Tibial nerve (tissue), 4 donors: ENCODE measurements around the gene TMPRSS6. TPM values are rescaled to one million over a fixed set of nuclear protein-coding genes. Genes with fewer than 3 reads are reported as not detected.

ENCODE experiments used
- DNase-seq, 2 donors: peaks; one replicate each; pipeline ENCODE4 v3.0.0-alpha.2; 2019; ENCODE audit warnings: low spot score in 2 of 2
- H3K27ac ChIP-seq, 4 donors: fragments of 200-600 bp; sonication (generic) in 3 of 4; one replicate each; pipeline ENCODE4 v1.5.1; 2017 to 2019; ENCODE audit warnings: mild to moderate bottlenecking in 1 of 4
- H3K27me3 ChIP-seq, 2 donors: fragments of 200-600 bp; sonication (generic) in 1 of 2; one replicate each; pipeline versions ENCODE4 v1.5.1 to v1.6.0; 2017 to 2019
- H3K36me3 ChIP-seq, 3 donors: fragments of 200-600 bp; sonication (generic); one replicate each; pipeline ENCODE4 v1.5.1; 2018 to 2019
- H3K4me1 ChIP-seq, 4 donors: fragments of 200-600 bp; sonication (generic) in 3 of 4; one replicate each; pipeline ENCODE4 v1.5.1; 2017 to 2019
- H3K4me3 ChIP-seq, 4 donors: fragments of 200-600 bp; sonication (generic) in 3 of 4; one replicate each; pipeline ENCODE4 v1.5.1; 2017 to 2019; ENCODE audit warnings: mild to moderate bottlenecking in 1 of 4, moderate library complexity in 1 of 4
- H3K9me3 ChIP-seq, 4 donors: fragments of 200-600 bp; sonication (generic) in 3 of 4; one replicate each; pipeline ENCODE4 v1.5.1; 2017 to 2019
- EP300 ChIP-seq, 2 donors: sonication (generic); formaldehyde crosslinking; IDR thresholded peaks; one replicate each; pipeline ENCODE4 v1.6.1; 2017; ENCODE audit warnings: antibody characterized with exemption in 2 of 2, mild to moderate bottlenecking in 1 of 2
- POLR2A ChIP-seq, 2 donors: fragments of 450-650 bp; IDR thresholded peaks; one replicate each; pipeline ENCODE4 v1.6.1; 2017; ENCODE audit warnings: antibody characterized with exemption in 2 of 2, mild to moderate bottlenecking in 2 of 2, moderate library complexity in 2 of 2
- WGBS, 2 donors: methylation state at CpG; one replicate each; pipeline ENCODE4 v1.1.5; 2018; 5-methylcytosine and 5-hydroxymethylcytosine counted together
- total RNA-seq, 4 donors: library from RNA; depleted of rRNA; stranded (reverse); fragments of >200 nt; gene quantifications; one replicate each; pipeline ENCODE4 v1.1.0, GENCODE V29; 2016
- TF ChIP-seq, protein P1 (sequence below), 5 experiments: fragments of 200-600 bp in 3 of 5; fragments of 450-650 bp in 2 of 5; sonication (generic) in 3 of 5; IDR thresholded peaks; one replicate each; pipeline ENCODE4 v1.5.1; 2016 to 2019; ENCODE audit warnings: antibody characterized with exemption in 5 of 5, mild to moderate bottlenecking in 3 of 5, moderate library complexity in 2 of 5

TMPRSS6 gene
- total RNA-seq, 4 donors from 2014 or later = not detected

DNA sequence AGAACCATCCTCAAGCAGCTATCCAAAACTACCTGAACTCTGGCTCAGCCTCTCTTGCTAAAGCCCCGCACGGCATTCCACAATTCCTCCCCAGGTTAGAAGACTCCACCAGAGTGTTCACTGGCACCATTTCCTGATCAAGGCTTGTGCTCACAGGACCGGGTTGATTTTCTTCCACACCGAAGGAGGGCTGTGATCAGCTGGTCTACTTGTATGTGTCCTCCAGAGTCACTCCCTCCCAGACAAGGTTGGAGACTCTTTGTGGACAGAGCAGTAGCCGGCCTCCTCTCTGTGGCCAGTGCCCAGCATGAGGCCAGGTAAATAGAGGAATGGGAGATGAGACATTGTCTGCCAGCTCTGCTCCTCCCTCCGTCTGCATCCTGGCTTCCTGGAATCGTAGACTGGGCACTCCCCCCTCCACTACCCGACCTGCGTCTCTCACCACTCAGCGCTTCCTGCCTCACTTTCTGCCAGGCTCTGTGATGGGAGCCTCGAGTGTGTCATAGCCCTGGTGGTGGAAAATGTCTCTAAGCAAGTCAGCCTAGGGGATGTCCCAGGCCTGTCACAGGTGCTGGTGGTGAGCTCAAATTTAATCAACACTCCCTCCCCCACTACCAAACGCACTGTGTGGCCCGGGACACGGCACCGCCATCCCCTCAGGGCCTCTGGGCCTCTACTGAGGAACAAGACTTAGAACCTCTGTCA, 12.5 kb upstream of the TMPRSS6 start:
- Histone ChIP-seq H3K9me3 (no peaks in the 10 kb centered on the region), H3K4me3 (no peak overlapping the region), H3K4me1 (peaks cover 0 to 5% (median 0%) of the 10 kb centered on the region in 4 donors), H3K36me3 (no peaks in the 10 kb centered on the region), H3K27me3 (peaks cover 0 to 6% of the 10 kb centered on the region in 2 donors), H3K27ac (peak overlapping the region in 1 of 4 donors; percentile 61)
- TF ChIP-seq, protein P1, sequence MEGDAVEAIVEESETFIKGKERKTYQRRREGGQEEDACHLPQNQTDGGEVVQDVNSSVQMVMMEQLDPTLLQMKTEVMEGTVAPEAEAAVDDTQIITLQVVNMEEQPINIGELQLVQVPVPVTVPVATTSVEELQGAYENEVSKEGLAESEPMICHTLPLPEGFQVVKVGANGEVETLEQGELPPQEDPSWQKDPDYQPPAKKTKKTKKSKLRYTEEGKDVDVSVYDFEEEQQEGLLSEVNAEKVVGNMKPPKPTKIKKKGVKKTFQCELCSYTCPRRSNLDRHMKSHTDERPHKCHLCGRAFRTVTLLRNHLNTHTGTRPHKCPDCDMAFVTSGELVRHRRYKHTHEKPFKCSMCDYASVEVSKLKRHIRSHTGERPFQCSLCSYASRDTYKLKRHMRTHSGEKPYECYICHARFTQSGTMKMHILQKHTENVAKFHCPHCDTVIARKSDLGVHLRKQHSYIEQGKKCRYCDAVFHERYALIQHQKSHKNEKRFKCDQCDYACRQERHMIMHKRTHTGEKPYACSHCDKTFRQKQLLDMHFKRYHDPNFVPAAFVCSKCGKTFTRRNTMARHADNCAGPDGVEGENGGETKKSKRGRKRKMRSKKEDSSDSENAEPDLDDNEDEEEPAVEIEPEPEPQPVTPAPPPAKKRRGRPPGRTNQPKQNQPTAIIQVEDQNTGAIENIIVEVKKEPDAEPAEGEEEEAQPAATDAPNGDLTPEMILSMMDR (IDR thresholded peaks at IDR 0.05) = no peak
- TF ChIP-seq POLR2A (IDR thresholded peaks at IDR 0.05) = no peak
- no peak for TF ChIP-seq EP300 (IDR thresholded peaks at IDR 0.05)
- 33 to 43% methylated on average over 15 of the region's 15 CpGs for WGBS, 2 donors
- DNase-seq = no peak

DNA sequence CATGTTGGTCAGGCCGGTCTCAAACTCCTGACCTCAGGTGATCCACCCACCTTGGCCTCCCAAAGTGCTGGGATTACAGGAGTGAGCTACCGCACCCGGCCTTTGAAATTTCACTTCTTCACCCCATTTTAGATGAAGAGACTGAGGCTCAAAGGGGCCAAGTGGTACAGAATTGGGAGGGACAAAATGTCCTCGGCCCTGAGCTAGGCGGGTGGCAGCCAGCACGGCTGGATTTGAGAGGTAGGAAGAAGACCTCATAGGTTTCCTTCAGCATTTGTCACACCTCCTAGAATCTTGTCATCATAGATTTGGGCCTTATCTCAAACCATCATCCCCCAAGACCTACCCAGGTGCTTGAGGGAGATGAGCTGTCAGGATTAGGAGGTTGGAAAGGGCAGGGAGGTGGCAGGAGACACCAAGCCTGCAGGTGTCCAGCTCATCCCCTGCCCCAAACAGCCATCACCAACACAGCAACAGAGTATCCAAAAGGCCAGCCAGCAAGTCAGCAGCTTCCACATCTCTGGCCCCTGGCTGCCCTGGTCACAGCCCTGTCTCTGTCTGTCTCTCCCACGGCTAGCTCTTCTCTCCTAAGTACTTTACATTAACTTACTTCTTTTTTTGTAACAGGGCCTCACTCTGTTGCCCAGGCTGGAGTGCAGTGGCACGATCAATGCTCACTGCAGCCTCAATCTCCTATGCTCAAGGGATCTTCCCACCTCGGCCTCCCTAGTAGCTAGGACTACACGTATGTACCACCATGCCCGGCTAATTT, 11.2 kb upstream of the TMPRSS6 start:
- WGBS, 2 donors = 89 to 91% methylated on average over 11 of the region's 11 CpGs
- H3K27me3 ChIP-seq = peaks cover 0 to 9% of the 10 kb centered on the region in 2 donors
- peaks cover 0 to 5% (median 0%) of the 10 kb centered on the region in 4 donors for H3K4me1 ChIP-seq
- H3K36me3 ChIP-seq = no peaks in the 10 kb centered on the region
- no peaks in the 10 kb centered on the region for H3K9me3 ChIP-seq
- TF ChIP-seq EP300 (IDR thresholded peaks at IDR 0.05) (no peak), POLR2A (IDR thresholded peaks at IDR 0.05) (no peak)
- TF ChIP-seq, protein P1 (IDR thresholded peaks at IDR 0.05) = no peak
- no peak overlapping the region for H3K4me3 ChIP-seq
- DNase-seq = no peak
- H3K27ac ChIP-seq = no peak overlapping the region

DNA sequence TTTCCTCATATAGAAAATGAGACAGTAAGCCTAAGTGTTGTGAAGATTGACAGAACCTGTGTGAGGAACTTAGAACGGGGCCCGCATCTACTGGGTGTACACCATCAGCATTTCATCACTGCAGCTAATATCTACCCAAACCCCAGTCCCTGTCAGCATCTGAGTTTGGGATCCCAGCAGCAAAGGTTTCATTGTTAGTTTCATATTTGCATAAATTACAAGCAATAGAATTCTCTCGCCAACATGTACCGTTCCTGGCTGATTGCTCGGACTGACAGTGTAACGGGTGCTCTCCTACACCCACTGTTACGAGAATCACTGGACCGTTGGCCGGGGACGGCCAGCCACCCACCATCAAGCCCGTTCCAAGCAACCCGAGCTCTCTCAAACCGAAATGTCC, 10.4 kb upstream of the TMPRSS6 start:
- no peak for DNase-seq
- Histone ChIP-seq H3K4me3 (no peak overlapping the region), H3K36me3 (no peaks in the 10 kb centered on the region), H3K9me3 (no peaks in the 10 kb centered on the region), H3K4me1 (peaks cover 0 to 5% (median 0%) of the 10 kb centered on the region in 4 donors), H3K27me3 (peaks cover 0 to 9% of the 10 kb centered on the region in 2 donors), H3K27ac (no peak overlapping the region)
- TF ChIP-seq EP300 (IDR thresholded peaks at IDR 0.05) = no peak
- TF ChIP-seq, protein P1 (IDR thresholded peaks at IDR 0.05) = no peak
- no peak for TF ChIP-seq POLR2A (IDR thresholded peaks at IDR 0.05)
- WGBS, 2 donors = 82 to 85% methylated on average over 13 of the region's 13 CpGs

DNA sequence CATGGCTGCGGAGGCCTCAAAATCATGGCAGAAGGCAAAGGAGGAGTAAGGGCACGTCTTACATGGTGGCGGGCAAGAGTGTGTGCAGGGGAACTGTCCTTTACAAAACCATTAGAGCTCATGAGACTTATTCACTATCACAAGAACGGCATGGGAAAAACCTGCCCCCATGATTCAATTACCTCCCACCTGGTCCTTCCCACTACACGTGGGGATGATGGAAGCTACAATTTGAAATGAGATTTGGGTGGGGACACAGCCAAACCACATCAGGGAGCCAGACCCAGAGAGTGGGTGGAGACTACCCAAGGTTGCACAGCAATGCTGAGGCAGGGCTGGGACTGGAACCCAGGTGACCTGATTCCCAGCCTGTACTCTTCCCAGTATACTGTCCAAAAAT, 8.6 kb upstream of the TMPRSS6 start:
- no peaks in the 10 kb centered on the region for H3K36me3 ChIP-seq
- no peaks in the 10 kb centered on the region for H3K9me3 ChIP-seq
- TF ChIP-seq EP300 (IDR thresholded peaks at IDR 0.05) = no peak
- no peak for TF ChIP-seq POLR2A (IDR thresholded peaks at IDR 0.05)
- TF ChIP-seq, protein P1 (IDR thresholded peaks at IDR 0.05) = no peak
- H3K4me1 ChIP-seq = peaks cover 0 to 5% (median 0%) of the 10 kb centered on the region in 4 donors
- peaks cover 0 to 9% of the 10 kb centered on the region in 2 donors for H3K27me3 ChIP-seq
- WGBS, 2 donors = 79 to 81% methylated on average over 5 of the region's 5 CpGs
- no peak overlapping the region for H3K4me3 ChIP-seq
- no peak for DNase-seq
- no peak overlapping the region for H3K27ac ChIP-seq

DNA sequence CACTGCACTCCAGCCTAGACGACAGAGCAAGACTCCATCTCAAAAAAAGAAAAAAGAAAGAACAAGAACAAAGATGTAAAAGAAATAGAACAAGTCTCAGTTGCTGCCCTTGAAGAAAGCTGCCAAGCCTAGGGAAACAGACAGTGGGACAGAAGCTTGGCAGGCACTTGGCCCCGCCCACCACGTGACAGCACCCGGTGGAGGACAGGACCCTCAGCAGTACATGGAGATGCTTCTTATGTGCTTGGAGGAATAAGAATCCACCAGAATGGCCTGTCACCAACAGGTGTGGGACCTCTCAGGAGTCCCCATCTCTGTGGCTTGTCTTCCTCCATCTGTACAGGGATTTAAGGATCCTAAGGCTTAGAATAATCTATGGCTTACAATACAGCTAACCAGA, 7.6 kb upstream of the TMPRSS6 start:
- peaks cover 0 to 5% (median 0%) of the 10 kb centered on the region in 4 donors for H3K4me1 ChIP-seq
- no peaks in the 10 kb centered on the region for H3K9me3 ChIP-seq
- H3K4me3 ChIP-seq = no peak overlapping the region
- 29 to 39% methylated on average over 4 of the region's 4 CpGs for WGBS, 2 donors
- no peak for DNase-seq
- no peak overlapping the region for H3K27ac ChIP-seq
- TF ChIP-seq, protein P1 (IDR thresholded peaks at IDR 0.05) = no peak
- TF ChIP-seq POLR2A (IDR thresholded peaks at IDR 0.05) (no peak), EP300 (IDR thresholded peaks at IDR 0.05) (no peak)
- peaks cover 0 to 16% of the 10 kb centered on the region in 2 donors for H3K27me3 ChIP-seq
- H3K36me3 ChIP-seq = no peaks in the 10 kb centered on the region
